VCaP (cell line): ENCODE measurements around the gene MRPL4.
A peak's percentile ranks its signal among the peaks of the same experiment; 100 is the strongest.

Source experiments
- H3K27ac ChIP-seq: fragments of 450-650 bp; 2 replicates; pipeline ENCODE4 v1.5.1; 2017
- TF ChIP-seq, protein P1 (sequence below): fragments of 450-650 bp; conservative IDR thresholded peaks from 2 replicates; pipeline ENCODE4 v1.5.1; 2017; ENCODE audit warnings: mild to moderate bottlenecking, moderate library complexity

MRPL4 gene

DNA sequence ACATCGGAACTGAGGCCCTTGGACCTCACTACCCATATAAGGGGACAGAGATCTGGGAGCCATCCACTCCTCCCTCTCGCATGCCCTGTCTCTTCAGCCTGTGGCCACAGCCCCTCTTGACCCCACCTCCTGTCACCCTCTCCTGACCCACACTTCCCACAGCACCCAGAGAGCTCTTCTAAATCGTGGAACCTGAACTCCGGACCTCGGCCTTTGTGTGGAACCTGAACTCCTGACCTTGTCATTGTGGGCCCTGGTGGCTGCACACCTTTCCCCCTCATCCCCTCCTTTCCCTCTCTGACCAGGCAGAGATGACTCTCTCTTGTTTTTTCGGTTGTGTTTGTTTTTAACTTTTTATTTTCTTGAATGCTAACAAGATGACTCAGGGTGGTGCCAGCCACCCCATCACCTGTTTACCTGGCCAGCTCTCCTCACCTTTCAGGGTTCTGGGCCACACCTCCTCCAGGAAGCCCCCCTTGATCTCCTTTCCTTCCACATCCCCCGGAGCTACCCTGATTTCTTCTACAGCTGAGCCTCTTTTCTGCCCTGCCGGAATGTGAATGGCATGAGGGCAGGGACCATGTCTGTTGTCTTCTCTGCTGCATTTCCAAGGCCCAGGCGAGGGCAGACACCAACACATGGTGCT is 5.1 kb downstream of the MRPL4 start:
- TF ChIP-seq, protein P1, sequence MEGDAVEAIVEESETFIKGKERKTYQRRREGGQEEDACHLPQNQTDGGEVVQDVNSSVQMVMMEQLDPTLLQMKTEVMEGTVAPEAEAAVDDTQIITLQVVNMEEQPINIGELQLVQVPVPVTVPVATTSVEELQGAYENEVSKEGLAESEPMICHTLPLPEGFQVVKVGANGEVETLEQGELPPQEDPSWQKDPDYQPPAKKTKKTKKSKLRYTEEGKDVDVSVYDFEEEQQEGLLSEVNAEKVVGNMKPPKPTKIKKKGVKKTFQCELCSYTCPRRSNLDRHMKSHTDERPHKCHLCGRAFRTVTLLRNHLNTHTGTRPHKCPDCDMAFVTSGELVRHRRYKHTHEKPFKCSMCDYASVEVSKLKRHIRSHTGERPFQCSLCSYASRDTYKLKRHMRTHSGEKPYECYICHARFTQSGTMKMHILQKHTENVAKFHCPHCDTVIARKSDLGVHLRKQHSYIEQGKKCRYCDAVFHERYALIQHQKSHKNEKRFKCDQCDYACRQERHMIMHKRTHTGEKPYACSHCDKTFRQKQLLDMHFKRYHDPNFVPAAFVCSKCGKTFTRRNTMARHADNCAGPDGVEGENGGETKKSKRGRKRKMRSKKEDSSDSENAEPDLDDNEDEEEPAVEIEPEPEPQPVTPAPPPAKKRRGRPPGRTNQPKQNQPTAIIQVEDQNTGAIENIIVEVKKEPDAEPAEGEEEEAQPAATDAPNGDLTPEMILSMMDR, result no peak
- H3K27ac ChIP-seq, result no peak overlapping the region

DNA sequence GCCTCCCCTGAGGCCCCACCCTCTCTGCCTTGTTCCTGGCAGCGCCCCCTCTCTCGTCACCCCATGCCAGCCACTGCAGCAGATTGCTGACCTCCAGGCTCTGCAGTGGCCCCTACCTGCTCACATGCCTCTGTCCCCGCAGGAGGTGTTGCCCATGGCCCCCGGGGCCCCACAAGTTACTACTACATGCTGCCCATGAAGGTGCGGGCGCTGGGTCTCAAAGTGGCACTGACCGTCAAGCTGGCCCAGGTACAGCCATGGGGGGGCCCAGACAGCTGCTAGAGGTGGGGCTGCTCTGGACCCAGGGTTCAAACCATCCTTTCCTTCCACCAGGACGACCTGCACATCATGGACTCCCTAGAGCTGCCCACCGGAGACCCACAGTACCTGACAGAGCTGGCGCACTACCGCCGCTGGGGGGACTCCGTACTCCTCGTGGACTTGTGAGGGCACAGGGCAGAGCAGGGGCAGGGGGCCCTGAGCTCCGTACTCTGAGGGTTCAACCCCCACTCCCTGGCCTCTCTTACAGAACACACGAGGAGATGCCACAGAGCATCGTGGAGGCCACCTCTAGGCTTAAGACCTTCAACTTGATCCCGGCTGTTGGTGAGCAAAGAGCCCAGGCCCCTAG is 6.2 kb downstream of the MRPL4 start:
- TF ChIP-seq, protein P1, result no peak
- no peak overlapping the region for H3K27ac ChIP-seq

- TF ChIP-seq, protein P1, result peak; percentile 73
- no peak overlapping the region for H3K27ac ChIP-seq
These were observed 7.3 kb downstream of the MRPL4 start for GRCh38 chr19:10259162-10259905.

DNA sequence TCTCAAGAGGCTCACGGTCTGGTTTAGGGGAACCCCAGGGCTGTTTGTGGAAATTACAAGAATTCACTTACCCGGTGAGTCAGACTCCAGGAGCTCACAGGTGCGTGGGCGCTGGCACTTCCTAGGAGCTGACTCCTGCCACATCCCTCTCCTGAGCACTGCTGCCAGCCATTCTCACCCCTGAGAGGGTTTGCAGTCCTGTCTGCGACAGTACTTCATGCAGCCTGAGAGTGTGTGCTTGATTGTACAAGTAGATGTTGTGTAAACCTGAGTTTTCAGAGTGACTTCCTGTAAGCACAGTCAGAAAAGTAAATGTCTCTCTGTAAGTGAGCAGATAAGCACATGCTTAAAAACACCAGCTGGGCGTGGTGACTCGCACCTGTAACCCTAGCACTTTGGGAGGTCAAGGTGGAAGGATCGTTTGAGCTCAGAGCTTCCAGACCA is 8.1 kb downstream of the MRPL4 start:
- TF ChIP-seq, protein P1, result no peak
- H3K27ac ChIP-seq, result no peak overlapping the region

DNA sequence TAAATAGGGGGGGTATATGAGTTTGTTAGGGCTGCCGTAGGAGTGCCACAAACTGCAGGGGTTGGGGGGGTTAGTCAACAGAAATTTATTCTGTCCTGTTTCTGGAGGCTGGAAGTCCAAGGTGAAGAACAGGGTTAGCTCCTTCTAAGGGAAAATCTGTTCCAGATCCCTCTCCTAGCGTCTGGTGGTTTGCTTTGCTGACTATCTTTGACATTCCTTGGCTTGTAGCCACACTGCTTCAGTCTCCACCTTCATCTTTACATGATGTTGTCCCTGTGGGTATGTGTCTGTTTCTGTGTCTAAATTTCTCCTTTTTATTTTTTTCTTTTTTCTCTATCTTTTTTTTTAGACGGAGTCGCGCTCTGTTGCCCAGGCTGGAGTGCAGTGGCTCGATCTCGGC is 10.8 kb downstream of the MRPL4 start:
- TF ChIP-seq, protein P1, result no peak
- H3K27ac ChIP-seq, result no peak overlapping the region

GRCh38 chr19:10266706-10267105 is 14.7 kb downstream of the MRPL4 start:
- TF ChIP-seq, protein P1, result no peak
- no peak overlapping the region for H3K27ac ChIP-seq

- no peak overlapping the region for H3K27ac ChIP-seq
- TF ChIP-seq, protein P1, result no peak
These were observed 16.1 kb downstream of the MRPL4 start for GRCh38 chr19:10268071-10268470.
